H9 (cell line): ENCODE measurements around the gene NUP98. TPM values are rescaled to one million over a fixed set of nuclear protein-coding genes. Genes with fewer than 3 reads are reported as not detected.

Source experiments
- DNase-seq: peaks from one replicate; pipeline ENCODE4 v3.0.0-alpha.2; 2017
- H2AFZ ChIP-seq: one replicate; pipeline ENCODE4 v1.6.1; 2013; ENCODE audit warnings: mild to moderate bottlenecking, low read length, control low read depth, moderate library complexity
- H2AK5ac ChIP-seq: 2 replicates; pipeline ENCODE4 v1.6.1; 2013; ENCODE audit warnings: low read length, control low read depth, mixed read lengths; ENCODE audit not compliant: insufficient read length
- H2BK120ac ChIP-seq: one replicate; pipeline ENCODE4 v1.6.1; 2013; ENCODE audit warnings: low read depth, mild to moderate bottlenecking, low read length, control low read depth, inconsistent platforms; ENCODE audit not compliant: poor library complexity, severe bottlenecking
- H2BK12ac ChIP-seq: 2 replicates; pipeline ENCODE4 v1.6.1; 2013; ENCODE audit warnings: low read length, control low read depth, mixed read lengths, low read depth; ENCODE audit not compliant: insufficient read length
- H2BK15ac ChIP-seq: 2 replicates; pipeline ENCODE4 v1.6.1; 2013; ENCODE audit warnings: low read depth, low read length, control low read depth
- H2BK20ac ChIP-seq: one replicate; pipeline ENCODE4 v1.6.1; 2013; ENCODE audit warnings: low read depth, mild to moderate bottlenecking, low read length, control low read depth, inconsistent platforms; ENCODE audit not compliant: poor library complexity, severe bottlenecking
- H2BK5ac ChIP-seq: 2 replicates; pipeline ENCODE4 v1.6.1; 2013; ENCODE audit warnings: low read length, control low read depth, mixed read lengths; ENCODE audit not compliant: insufficient read length
- H3K14ac ChIP-seq: 2 replicates; pipeline ENCODE4 v1.6.1; 2013; ENCODE audit warnings: low read length, control low read depth; ENCODE audit not compliant: insufficient read depth
- H3K18ac ChIP-seq: 2 replicates; pipeline ENCODE4 v1.6.1; 2013; ENCODE audit warnings: low read depth, mild to moderate bottlenecking, mixed read lengths, low read length, control low read depth; ENCODE audit not compliant: insufficient read length
- H3K23ac ChIP-seq: 2 replicates; pipeline ENCODE4 v1.6.1; 2013; ENCODE audit warnings: low read length, control low read depth, mixed read lengths, low read depth; ENCODE audit not compliant: insufficient read length
- H3K23me2 ChIP-seq: 2 replicates; pipeline ENCODE4 v1.6.1; 2013; ENCODE audit warnings: low read depth, mild to moderate bottlenecking, mixed read lengths, low read length, control low read depth; ENCODE audit not compliant: insufficient read length, poor library complexity, severe bottlenecking
- H3K27ac ChIP-seq: 2 replicates; pipeline ENCODE4 v1.5.1; 2013; ENCODE audit warnings: low read length, control low read depth, mixed read lengths, low read depth; ENCODE audit not compliant: insufficient read length
- H3K27me3 ChIP-seq: 2 replicates; pipeline ENCODE4 v1.6.1; 2013; ENCODE audit warnings: low read length, control low read depth, inconsistent platforms; ENCODE audit not compliant: insufficient read depth
- H3K4ac ChIP-seq: 2 replicates; pipeline ENCODE4 v1.6.1; 2013; ENCODE audit warnings: low read depth, mild to moderate bottlenecking, control low read depth, inconsistent platforms, low read length, moderate library complexity
- H3K4me1 ChIP-seq: 2 replicates; pipeline ENCODE4 v1.6.1; 2013; ENCODE audit warnings: low read length, control low read depth, inconsistent platforms; ENCODE audit not compliant: insufficient read depth
- H3K4me2 ChIP-seq: 2 replicates; pipeline ENCODE4 v1.6.1; 2013; ENCODE audit warnings: low read length, control low read depth, mixed read lengths; ENCODE audit not compliant: insufficient read length, insufficient read depth
- H3K56ac ChIP-seq: 2 replicates; pipeline ENCODE4 v1.6.1; 2013; ENCODE audit warnings: low read depth, mild to moderate bottlenecking, mixed read lengths, low read length, control low read depth; ENCODE audit not compliant: insufficient read length
- H3K79me1 ChIP-seq: 2 replicates; pipeline ENCODE4 v1.6.1; 2013; ENCODE audit warnings: low read depth, mild to moderate bottlenecking, moderate library complexity, low read length, control low read depth, inconsistent platforms; ENCODE audit not compliant: insufficient read depth, poor library complexity, severe bottlenecking
- H3K79me2 ChIP-seq: 2 replicates; pipeline ENCODE4 v1.6.1; 2013; ENCODE audit warnings: low read length, control low read depth, inconsistent platforms; ENCODE audit not compliant: insufficient read depth
- H3K9ac ChIP-seq: 2 replicates; pipeline ENCODE4 v1.6.1; 2013; ENCODE audit warnings: low read length, control low read depth, mixed read lengths; ENCODE audit not compliant: insufficient read length; ENCODE audit errors: extremely low read depth
- H3K9me3 ChIP-seq: one replicate; pipeline ENCODE4 v1.6.1; 2013; ENCODE audit warnings: low read depth, low read length, inconsistent platforms; ENCODE audit not compliant: control insufficient read depth
- H3T11ph ChIP-seq: one replicate; pipeline ENCODE4 v1.6.1; 2013; ENCODE audit warnings: mild to moderate bottlenecking, low read length, control low read depth, inconsistent platforms
- H4K20me1 ChIP-seq: one replicate; pipeline ENCODE4 v1.6.1; 2013; ENCODE audit not compliant: control insufficient read depth, insufficient read length, insufficient read depth
- H4K5ac ChIP-seq: 2 replicates; pipeline ENCODE4 v1.6.1; 2013; ENCODE audit warnings: low read depth, mild to moderate bottlenecking, mixed read lengths, low read length, control low read depth; ENCODE audit not compliant: insufficient read length
- H4K8ac ChIP-seq: replicated peaks from 2 replicates; pipeline ENCODE4 v1.6.1; 2013; ENCODE audit warnings: low read length, control low read depth, mixed read lengths, low read depth; ENCODE audit not compliant: insufficient read length
- H4K91ac ChIP-seq: 2 replicates; pipeline ENCODE4 v1.6.1; 2013; ENCODE audit warnings: low read depth, mild to moderate bottlenecking, moderate library complexity, mixed read lengths, low read length, control low read depth; ENCODE audit not compliant: insufficient read length
- H3K27ac Mint-ChIP-seq, 3 experiments: 2 replicates in 2 of 3; 3 replicates in 1 of 3; pipeline ENCODE4 v1.8.0; 2020 to 2021; ENCODE audit warnings: mixed read lengths in 3 of 3, mild to moderate bottlenecking in 1 of 3, moderate library complexity in 1 of 3
- H3K27me3 Mint-ChIP-seq: 2 replicates; pipeline ENCODE4 v1.8.0; 2021; ENCODE audit warnings: low read depth, mild to moderate bottlenecking, moderate library complexity, mixed read lengths
- H3K36me3 Mint-ChIP-seq, 3 experiments: 2 replicates in 2 of 3; 3 replicates in 1 of 3; pipeline ENCODE4 v1.8.0; 2020 to 2021; ENCODE audit warnings: low read depth in 3 of 3, mixed read lengths in 3 of 3; ENCODE audit not compliant: insufficient read depth in 1 of 3
- H3K4me1 Mint-ChIP-seq, 2 experiments: 2 replicates each; pipeline ENCODE4 v1.8.0; 2020; ENCODE audit warnings: mixed read lengths in 2 of 2
- H3K4me3 Mint-ChIP-seq, 2 experiments: 2 replicates in 1 of 2; 3 replicates in 1 of 2; pipeline ENCODE4 v1.8.0; 2020 to 2021; ENCODE audit warnings: mild to moderate bottlenecking in 2 of 2, mixed read lengths in 2 of 2, moderate library complexity in 1 of 2
- H3K9me3 Mint-ChIP-seq, 2 experiments: 2 replicates in 1 of 2; 3 replicates in 1 of 2; pipeline ENCODE4 v1.8.0; 2020; ENCODE audit warnings: mild to moderate bottlenecking in 2 of 2, mixed read lengths in 2 of 2, moderate library complexity in 1 of 2
- CTCF ChIP-seq: fragments of 200-600 bp; sonication (generic); conservative IDR thresholded peaks from 3 replicates; pipeline ENCODE4 v1.8.0; 2021; ENCODE audit warnings: antibody characterized with exemption, mild to moderate bottlenecking
- WGBS: extraction: QIAGEN DNeasy Blood & Tissue Kit; methylation state at CpG from one replicate; pipeline ENCODE4 v1.1.7; 2013; ENCODE audit warnings: missing lambda C conversion rate, low lambda C conversion rate, mixed read lengths; ENCODE audit not compliant: insufficient read length; ENCODE audit errors: extremely low coverage; 5-methylcytosine and 5-hydroxymethylcytosine counted together
- total RNA-seq: library from RNA; stranded (reverse); gene quantifications from 2 replicates; pipeline ENCODE4 v1.2.1, GENCODE V29; 2021

NUP98 gene
- total RNA-seq, 1 experiment from 2014 or later = 105 TPM

DNA sequence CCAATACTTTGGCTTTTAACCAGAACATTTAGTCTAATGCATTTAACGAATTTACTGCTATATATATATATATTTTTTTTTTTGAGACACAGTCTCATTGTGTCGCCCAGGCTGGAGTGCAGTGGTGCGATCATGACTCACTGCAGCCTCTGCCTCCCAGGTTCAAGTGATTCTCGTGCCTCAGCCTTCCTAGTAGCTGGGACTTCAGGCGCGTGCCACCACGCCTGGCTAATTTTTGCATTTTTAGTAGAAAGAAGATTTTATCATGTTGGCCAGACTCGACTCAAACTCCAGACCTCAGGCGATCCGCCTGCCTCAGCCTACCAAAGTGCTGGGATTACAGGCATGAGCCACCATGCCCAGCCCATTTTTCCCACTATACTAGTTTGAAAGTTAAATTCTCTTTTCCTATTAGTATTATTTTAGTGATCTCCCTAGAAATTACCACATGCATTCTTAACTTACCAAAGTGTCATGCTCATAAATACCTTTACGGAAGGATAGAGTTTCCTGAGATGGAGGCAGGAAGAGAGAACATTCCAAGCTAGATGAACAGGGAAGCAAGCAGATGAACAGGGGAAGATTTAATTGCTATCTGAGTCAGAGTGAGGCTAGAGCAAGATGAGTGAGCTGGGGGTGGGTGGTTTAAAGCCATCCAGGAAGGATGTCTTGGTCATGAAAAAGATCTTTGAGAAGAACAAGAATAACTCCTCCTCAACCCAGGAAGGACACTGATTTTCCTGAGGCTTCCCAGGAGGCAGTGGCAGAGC lies 6.6 kb upstream of the NUP98 start:
- no peak overlapping the region for H3K4me3 Mint-ChIP-seq
- no peak for DNase-seq

More for the DNA sequence above, 6.6 kb upstream of the NUP98 start:
- Histone ChIP-seq H4K91ac (no peak overlapping the region), H3K23ac (no peak overlapping the region), H3K9ac (no peak overlapping the region), H2BK5ac (no peak overlapping the region), H2BK12ac (no peak overlapping the region), H3K56ac (no peak overlapping the region), H3K79me2 (no peaks in the 10 kb centered on the region), H4K5ac (no peak overlapping the region), H3K4me1 (no peaks in the 10 kb centered on the region), H3K14ac (no peak overlapping the region), H3K18ac (no peak overlapping the region), H3K9me3 (no peaks in the 10 kb centered on the region), H3K27ac (no peak overlapping the region), H2AK5ac (no peak overlapping the region), H2AFZ (no peak overlapping the region), H2BK15ac (no peak overlapping the region), H3K27me3 (no peaks in the 10 kb centered on the region), H3K4ac (no peak overlapping the region), H3K4me2 (no peak overlapping the region), H2BK120ac (no peak overlapping the region), H4K20me1 (no peaks in the 10 kb centered on the region), H2BK20ac (no peak overlapping the region), H4K8ac (no peak overlapping the region), H3K23me2 (peaks cover 7% of the 10 kb centered on the region), H3K79me1 (no peaks in the 10 kb centered on the region), H3T11ph (no peak overlapping the region)
- TF ChIP-seq CTCF = no peak
- H3K9me3 Mint-ChIP-seq = no peaks in the 10 kb centered on the region; a peak in 1 of 5 replicates
- peaks cover 6% of the 10 kb centered on the region in 2 experiments for H3K4me1 Mint-ChIP-seq
- WGBS = no CpG with 5 or more reads among the region's 11 CpGs
- no peaks in the 10 kb centered on the region for H3K36me3 Mint-ChIP-seq
- H3K27me3 Mint-ChIP-seq = no peaks in the 10 kb centered on the region
- H3K27ac Mint-ChIP-seq = no peak overlapping the region; a peak in 1 of 7 replicates
